Measurements from ENCODE around the gene NEUROG1.

Gene NEUROG1

DNA sequence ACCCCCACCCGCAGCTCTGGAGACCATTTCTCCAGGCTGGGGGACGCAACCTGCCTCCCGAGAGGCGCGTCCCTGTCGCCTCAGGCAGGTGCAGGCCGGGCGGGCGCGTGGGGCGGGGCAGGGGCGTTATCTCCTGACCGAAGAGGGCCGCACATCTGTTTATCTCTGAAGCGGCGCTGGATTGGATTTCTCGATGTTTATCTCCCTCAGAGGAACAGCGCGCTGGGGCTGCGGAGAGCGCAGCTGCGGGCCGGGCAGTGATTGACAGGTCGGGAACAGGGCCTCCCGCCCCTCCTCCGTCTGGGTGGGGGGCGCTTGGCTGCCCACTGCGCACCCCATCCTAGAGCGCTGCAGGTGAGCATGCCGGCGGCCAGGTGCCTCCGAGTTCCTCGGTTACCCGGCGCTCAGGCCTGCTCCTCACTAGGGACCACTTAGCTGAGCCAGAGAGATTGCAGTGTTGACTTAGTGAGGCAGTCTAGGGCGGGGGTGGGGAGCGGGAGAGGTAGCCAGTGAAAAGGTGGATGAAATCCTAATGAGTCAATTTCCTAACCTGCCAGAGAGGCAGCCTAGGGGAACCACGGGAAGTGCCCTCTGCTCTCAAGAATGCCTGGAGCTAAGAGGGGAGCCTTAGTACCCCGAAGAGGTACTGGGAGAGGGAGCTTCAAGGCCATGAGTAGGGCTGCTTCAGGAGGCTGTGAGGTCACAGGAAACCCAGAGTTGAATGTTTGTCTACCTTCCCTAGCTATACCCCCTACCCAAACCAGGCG lies 44.0 kb downstream of the NEUROG1 start:
- no peak for DNase-seq

DNA sequence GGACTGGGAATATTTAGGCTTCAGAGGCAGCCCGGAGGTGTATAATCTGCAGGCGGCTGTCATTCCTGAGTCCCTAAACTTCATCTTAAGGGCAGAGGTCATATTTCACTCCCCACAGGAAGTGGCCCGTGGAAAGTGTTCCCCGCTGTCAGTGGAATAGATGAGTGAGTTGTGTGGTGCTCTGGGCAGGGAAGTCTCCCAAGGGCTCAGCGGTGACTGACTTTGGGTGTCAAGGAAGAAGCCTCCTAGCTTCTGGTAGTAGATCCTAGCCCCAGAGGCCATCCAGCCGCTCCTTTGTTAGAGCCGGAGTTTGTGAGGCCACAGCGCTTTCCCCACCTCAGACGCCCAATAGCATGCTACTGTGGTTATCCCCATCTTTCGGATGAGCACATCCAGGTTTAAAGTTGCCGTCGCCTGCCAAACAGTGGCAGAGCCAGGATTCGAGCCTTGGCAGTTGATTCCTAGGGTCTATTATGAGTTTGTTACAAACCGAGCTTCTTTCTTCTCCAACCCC lies 44.7 kb downstream of the NEUROG1 start:
- no peak for DNase-seq

DNA sequence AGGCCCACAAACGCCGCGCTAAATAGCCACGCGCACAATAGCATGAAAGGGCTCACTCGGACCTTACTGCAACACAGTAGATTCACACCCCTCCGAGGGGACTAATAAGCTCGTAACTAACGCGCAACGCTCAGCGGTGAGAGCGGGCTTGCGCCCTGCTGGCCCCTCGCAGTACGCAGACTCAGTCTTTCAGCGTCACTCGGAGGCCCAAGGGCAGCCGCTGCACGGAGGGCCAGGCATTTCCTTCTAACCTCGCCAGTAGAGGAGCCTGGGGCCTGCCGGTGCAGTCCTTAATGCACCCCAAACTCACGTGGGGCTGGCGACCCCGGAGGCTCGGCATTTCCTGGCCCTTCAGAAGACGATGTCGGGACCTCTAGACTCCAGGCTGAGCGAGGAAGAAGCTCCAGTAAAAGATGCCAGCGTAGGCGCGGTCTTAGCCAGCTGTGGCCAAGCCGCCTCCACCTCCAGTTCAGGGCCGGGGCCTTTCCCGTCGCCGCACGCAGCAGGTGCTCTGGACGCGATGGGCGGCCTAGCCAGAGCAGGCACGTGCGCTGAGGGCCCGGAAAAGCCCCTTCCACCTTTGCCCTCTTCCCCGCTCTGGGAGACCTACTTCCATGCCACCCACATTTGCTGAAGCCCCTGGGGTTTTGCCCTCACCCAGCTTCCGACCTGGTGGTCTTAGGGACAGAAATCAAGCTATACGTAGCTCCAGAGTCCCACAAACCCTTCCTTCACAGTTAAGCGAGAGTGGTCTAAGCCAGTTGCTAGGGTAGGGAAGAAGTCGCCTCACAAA lies 45.3 kb downstream of the NEUROG1 start:
- DNase-seq, result no peak

DNA sequence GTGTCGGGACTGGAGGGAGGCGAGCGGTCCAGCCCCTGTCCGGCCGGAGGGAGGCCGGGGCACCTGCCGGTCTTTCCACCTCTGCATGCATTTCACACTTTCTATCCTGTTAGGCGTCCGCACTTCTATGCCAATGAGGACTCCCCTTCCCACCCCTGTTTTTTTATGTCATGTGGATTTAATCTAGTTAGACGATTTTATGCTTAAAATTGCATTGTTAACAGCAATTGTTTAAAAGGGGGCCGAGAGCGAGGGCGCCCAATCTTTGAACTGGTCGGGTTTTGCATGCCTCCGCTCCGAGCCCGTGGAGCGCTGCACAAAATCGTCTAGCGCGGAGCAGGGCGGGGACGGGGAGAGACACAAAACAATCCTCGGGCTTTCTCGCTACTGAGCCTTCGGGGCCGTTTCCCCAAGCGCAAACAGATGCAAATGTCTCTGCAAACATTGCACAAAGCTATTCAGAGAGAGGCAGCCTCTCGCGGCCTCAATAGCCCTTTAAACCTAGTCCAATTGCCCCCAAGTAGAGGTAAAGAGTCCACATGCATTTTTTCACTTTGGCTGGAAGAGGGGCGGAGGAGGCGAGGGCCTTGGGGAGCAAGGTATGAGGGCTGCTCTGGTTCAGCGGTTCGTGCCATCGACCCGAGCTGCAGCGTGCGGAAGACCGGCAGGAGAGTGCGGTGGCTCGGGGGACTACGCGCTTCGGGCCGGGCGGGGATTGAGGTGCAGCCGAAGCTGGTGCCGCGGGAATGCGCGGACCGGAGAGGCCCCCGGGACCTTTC lies 46.1 kb downstream of the NEUROG1 start:
- DNase-seq, result no peak

DNA sequence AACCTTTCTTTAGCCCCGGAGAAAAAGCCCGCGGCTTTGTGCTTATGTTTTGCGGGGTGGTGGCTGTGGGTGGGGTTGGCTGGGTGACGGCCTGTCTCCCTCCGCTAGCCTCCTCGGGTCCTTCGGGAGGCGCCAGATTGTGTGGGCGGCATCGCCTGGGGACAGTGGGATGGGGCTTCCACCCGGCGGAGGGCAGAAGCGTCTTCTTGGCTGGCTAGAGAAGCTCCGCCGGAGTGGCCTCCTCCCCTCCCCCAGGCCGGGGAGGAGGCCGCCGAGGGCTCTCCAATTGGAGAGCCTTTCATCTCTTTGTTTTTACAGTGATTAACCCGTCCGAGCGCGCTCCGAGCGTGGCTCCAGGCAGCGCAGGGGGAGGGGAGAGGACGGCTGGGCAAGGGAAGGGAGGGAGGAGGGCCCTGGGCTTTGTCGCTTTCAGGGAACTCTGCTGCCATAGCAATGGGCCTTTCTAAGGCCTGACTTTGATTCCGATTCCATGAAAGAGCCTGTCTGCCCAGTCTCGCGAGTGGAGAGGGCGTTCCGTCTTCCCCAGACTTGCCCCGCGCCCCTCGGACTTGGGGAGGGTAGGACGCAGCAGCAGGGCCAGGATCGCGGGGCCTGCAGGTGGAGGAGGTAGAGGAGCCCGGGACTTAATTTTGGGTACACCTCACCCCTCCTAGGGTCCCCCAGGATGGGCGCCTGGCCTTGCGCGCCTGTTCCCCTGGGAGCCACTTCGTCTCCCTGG lies 46.9 kb downstream of the NEUROG1 start:
- no peak for DNase-seq

DNA sequence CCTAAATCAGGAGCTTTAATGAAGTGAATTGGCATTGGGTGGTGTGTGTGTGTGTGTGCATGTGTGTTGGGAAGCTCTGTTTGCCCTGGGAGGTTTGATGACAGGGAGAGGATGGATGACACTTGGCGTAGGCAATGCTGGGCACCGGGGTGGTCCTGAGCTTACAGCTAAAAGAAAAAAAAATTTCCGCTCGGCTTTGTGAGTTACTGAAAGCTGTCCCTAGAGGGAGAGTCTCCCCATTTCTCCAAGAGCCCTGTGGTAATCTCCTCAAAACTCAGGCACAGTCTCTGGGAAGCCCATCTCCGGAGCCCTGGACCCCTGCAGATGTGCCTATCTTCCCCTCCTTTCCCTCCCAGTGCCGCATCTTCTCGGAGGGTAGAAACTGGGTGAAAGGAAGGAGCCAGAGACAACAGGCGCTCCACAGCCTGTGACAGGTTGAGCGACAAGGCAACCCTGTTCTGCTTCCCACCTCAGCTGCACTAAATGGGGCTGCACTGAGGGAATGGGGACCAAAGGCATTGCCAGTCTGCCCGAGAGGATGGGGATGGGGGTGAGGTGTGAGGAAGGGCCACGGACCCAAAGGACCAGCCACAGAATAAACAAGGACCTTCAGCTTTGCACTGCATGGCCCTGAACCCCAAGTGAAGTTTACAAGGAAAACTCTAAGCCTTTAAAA lies 47.8 kb downstream of the NEUROG1 start:
- no peak for DNase-seq

DNA sequence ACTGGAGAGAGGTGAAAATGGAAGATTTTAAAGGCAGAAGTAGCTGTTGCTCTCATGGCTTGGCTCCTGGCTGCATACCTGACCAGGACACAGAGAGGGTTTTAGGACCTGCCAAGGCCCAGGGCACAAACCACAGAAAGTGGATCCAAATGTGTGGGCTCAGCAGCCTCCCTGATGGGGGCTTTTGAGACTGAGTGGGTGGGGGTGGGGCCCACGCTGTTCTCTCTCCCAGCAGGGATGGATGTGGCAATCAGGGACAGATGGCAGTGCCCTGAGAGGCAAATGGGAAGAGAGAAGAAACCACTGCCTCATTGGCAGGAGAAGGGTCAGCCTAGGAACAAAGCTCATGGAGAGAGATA lies 48.7 kb downstream of the NEUROG1 start:
- DNase-seq, result no peak

DNA sequence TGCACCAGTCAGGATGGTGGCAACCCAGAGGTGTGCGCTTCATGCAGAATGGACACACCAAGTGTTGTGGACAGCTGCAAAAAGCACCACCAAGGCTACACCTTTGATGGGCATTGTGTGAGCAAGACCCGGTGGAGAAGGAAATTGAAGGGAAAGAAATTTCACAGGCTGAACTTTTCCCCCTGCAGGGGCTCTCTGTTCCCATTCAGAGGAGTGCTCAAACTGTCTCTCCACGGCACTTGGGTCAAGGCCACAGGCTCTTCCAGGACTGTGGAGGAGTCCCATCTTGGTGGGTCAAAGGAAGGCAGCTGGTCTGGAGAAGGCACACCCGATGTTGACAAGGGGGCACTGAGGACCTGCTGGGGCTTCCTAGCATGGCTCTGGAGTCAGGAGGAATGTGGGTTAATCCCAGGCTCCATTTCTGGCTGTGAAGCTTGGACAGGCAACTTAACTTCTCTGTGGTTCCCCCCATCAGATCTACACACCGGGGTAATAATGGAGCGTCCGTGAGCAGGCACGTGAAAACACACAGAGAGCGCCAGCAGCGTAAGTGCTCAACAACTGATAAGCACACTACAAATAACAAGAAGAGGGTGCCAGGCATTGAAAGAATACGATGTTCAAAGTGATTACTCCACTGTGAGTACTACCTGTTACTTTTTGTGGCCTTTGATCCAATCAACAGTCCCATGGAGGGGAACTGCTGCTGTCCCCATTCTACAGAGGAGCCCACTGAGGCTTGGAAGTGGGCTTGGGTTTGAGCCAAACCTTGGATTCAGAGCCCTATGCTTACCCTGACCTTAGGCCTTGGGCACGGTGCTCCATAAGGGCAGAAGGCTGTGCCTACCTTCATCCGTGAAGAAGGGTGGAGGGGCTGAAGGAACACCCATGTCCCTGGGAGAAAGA lies 49.4 kb downstream of the NEUROG1 start:
- no peak for DNase-seq

DNA sequence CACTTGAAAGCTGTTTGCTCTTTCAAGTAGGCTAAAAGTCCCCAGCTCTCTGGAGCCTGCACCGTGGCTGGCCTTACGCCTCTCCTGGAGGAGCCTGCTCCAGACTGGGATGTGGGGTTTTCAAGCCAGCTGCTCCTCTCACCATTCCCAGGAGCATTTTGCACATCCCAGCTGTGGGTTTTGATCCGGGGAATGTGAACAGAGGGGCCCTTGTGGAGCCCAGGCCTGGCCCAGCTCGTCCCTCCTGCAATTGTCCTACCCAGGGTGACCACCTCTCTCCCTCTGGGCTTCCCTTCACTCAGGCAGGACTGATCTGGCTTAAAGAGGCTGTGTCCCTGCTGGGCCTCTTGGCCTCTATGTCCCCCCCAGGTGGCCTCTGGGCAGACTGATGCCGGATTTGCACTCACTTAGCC lies 51.1 kb downstream of the NEUROG1 start:
- DNase-seq, result no peak
